GM12872 (cell line): ENCODE measurements around the gene SHC3.

Experiments
- TF ChIP-seq, protein P1 (sequence below): IDR thresholded peaks from 3 replicates; pipeline ENCODE4 v1.5.1; 2011; ENCODE audit warnings: low read depth, mild to moderate bottlenecking, low read length, moderate library complexity; ENCODE audit not compliant: insufficient read depth

SHC3 gene, protein sequence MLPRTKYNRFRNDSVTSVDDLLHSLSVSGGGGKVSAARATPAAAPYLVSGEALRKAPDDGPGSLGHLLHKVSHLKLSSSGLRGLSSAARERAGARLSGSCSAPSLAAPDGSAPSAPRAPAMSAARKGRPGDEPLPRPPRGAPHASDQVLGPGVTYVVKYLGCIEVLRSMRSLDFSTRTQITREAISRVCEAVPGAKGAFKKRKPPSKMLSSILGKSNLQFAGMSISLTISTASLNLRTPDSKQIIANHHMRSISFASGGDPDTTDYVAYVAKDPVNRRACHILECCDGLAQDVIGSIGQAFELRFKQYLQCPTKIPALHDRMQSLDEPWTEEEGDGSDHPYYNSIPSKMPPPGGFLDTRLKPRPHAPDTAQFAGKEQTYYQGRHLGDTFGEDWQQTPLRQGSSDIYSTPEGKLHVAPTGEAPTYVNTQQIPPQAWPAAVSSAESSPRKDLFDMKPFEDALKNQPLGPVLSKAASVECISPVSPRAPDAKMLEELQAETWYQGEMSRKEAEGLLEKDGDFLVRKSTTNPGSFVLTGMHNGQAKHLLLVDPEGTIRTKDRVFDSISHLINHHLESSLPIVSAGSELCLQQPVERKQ

DNA sequence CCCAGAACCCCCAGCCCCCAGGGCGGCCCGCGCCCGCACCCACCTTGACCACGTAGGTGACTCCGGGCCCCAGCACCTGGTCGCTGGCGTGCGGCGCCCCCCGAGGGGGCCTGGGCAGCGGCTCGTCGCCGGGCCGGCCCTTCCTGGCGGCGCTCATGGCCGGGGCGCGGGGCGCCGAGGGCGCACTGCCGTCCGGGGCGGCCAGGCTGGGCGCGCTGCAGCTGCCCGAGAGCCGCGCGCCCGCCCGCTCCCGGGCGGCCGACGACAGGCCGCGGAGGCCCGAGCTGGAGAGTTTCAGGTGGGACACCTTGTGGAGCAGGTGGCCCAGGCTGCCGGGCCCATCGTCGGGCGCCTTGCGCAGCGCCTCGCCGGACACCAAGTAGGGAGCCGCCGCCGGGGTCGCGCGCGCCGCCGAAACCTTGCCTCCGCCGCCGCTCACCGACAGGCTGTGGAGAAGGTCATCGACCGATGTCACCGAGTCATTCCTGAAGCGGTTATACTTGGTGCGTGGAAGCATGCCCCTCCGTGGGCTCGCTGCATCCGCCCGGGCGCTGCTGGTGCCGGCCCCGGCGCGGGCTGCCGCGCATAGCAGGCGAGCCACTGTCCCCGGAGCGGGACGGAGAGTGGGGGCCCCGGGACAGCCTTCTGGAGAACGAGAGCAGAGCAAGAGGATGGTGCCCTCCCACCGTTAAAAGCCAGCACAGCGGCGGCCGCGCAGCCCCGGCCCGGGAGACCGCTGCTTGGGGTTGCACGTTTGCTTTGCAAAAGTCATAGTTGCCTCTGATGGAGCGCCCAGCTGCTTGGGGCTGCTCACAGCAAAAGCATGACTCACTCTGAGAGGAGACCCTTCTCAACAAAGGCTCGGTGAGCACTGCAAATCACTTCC is at the start of gene SHC3:
TSS of gene SHC3 (minus strand) at position 875 of the 886 bp plus-strand sequence. CDS start at position 517, 358 bp downstream.
- TF ChIP-seq, protein P1, sequence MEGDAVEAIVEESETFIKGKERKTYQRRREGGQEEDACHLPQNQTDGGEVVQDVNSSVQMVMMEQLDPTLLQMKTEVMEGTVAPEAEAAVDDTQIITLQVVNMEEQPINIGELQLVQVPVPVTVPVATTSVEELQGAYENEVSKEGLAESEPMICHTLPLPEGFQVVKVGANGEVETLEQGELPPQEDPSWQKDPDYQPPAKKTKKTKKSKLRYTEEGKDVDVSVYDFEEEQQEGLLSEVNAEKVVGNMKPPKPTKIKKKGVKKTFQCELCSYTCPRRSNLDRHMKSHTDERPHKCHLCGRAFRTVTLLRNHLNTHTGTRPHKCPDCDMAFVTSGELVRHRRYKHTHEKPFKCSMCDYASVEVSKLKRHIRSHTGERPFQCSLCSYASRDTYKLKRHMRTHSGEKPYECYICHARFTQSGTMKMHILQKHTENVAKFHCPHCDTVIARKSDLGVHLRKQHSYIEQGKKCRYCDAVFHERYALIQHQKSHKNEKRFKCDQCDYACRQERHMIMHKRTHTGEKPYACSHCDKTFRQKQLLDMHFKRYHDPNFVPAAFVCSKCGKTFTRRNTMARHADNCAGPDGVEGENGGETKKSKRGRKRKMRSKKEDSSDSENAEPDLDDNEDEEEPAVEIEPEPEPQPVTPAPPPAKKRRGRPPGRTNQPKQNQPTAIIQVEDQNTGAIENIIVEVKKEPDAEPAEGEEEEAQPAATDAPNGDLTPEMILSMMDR, result no peak

DNA sequence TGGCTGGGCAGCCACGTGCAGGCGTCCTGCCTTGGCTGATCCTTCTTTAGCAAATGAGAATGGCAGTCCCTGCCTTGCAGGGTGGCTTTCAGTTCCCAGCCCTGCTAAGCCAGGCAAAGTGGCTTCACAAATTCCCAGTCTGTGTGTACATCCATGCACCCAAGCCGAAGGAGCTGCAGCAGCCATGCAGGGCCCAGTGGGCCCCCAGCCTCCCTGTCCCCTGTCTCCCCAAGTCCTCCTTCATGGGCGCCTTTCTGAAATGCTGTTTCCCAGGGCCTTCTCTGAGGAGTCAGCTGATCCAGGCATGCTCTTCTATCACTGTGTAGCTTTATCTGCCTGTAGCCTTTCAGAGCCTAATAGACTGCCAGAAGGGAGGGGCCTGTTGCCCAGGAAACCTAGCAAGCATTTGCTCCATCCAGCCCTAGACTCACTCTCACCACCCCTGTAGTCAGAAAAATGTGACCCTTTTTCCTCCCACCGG is 47.4 kb upstream of the SHC3 start:
- TF ChIP-seq, protein P1, result no peak

DNA sequence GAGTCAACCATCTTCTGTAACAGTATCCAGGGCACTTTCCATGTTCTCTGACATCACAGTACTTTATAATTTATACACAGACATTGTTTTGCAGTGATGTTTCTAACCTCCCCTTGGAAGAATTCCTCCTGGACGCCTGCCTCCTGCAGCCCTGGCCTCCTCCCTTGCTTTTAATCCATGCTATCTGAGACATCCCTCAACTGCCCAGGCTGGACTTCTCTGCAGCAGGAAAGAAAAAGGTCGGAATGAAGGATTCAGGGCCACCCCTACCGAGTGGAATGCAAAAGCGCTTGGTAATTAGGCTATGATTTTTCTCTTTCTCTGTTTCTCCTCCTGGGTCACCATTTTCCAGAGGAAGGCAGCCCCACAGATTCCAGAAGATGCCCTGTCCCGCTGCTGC is 47.0 kb upstream of the SHC3 start:
- TF ChIP-seq, protein P1, result no peak

DNA sequence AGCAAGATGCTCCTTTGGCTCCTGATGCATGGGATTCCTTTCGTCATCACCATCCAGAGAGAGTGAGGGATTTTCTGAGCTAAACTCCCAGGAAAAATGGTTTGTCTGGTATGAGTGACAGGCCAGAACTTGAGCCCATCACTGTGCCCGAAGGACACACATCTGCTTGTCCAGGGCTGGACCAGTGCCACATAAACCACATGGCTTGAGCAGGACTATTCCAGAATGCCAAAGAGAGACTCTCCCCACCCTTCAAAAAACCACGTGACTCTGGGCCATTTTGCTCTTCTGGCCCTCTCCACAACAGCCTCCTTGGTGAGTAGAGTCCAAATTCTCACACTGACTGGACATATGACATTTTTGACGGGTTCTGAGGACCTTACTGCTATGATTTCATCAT is 46.4 kb upstream of the SHC3 start:
- TF ChIP-seq, protein P1, result no peak

DNA sequence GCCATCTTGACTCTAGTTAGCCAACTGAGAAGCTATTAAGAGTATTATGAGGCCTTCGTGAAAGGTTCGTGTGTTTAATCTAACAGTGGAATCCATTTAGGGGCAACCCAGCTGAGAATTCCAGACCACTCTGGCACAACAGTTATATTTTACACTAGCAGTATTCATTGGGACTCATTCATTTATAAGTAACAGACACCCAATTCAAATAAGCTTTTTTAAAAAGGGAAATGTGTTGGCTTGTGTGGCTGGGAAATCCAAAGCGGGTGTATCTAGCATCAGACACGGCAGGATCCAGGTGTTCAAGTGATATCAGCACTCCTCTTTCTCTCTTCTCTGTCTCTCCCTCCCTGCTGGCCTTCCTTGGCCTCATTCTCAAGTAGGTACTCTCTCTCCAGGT is 46.0 kb upstream of the SHC3 start:
- TF ChIP-seq, protein P1, result no peak

DNA sequence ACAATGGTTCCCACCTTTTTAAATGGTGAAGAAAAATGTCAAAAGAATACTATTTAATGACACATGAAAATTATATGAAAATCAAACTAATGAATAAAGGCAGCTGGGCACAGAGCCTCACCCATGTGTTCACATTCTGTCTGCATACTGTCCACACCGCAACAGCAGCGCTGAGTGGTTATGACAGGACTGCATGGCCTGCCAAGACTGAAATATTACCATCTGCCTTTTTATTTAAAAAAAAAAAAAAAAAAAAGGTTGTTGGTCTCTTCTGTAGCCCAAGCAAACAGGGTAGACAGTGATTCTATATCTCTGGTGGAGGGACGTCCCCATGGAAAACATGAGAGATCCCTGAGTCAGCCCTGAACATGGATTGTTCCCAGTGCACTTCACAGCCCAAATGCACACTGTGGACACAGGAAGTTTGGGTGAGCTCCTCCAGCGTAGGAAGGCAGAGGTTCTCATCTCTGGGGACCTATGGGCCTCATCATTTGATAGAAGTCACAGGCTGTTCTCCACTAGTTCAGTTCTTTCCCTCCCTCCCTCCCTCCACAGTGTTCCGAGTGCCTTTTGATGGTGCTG is 44.9 kb upstream of the SHC3 start:
- TF ChIP-seq, protein P1, result no peak
